Activated CD4-positive, alpha-beta T cell treated with anti-CD3 and anti-CD28 coated beads for 1 hour (primary cell): ENCODE results near the gene THEM4.
"Not testable (repeated sequence)": the region's sequence is repeated elsewhere in the genome, so short reads cannot be mapped to it uniquely, and the experiment has no call there.

Experiments used
- DNase-seq: peaks from one replicate; pipeline ENCODE4 v3.0.0-alpha.2; 2020

Gene THEM4

GRCh38 chr1:151934048-151934493 is 24.8 kb upstream of the THEM4 start:
- peak; percentile 16 for DNase-seq

GRCh38 chr1:151924691-151925587 is 15.6 kb upstream of the THEM4 start:
- no peak for DNase-seq

- no peak for DNase-seq
Measured at GRCh38 chr1:151923422-151923821, 14.1 kb upstream of the THEM4 start.

- DNase-seq: no peak
Measured at GRCh38 chr1:151920149-151920548, 10.8 kb upstream of the THEM4 start.

- DNase-seq: no peak
Measured at GRCh38 chr1:151918819-151919610, 9.7 kb upstream of the THEM4 start.

GRCh38 chr1:151918156-151918555 is 8.8 kb upstream of the THEM4 start:
- no peak for DNase-seq

GRCh38 chr1:151916726-151917370 is 7.5 kb upstream of the THEM4 start:
- no peak for DNase-seq

GRCh38 chr1:151915061-151915686 is 5.9 kb upstream of the THEM4 start:
- no peak for DNase-seq

- DNase-seq: no peak
Measured at GRCh38 chr1:151914076-151914475, 4.8 kb upstream of the THEM4 start.

- DNase-seq: no peak
Measured at GRCh38 chr1:151912973-151913372, 3.7 kb upstream of the THEM4 start.

- DNase-seq: no peak
Measured at GRCh38 chr1:151908228-151908691, 1.1 kb downstream of the THEM4 start.

- no peak for DNase-seq
Measured at GRCh38 chr1:151907363-151908139, 1.8 kb downstream of the THEM4 start.

- DNase-seq: not testable (repeated sequence)
Measured at GRCh38 chr1:151906324-151906645, 3.0 kb downstream of the THEM4 start.

- not testable (repeated sequence) for DNase-seq
Measured at GRCh38 chr1:151905443-151906323, 3.6 kb downstream of the THEM4 start.

GRCh38 chr1:151905070-151905442 is 4.3 kb downstream of the THEM4 start:
- DNase-seq: peak; percentile 52

GRCh38 chr1:151902858-151903257 is 6.5 kb downstream of the THEM4 start:
- DNase-seq: no peak

- DNase-seq: not testable (repeated sequence)
Measured at GRCh38 chr1:151900804-151901203, 8.5 kb downstream of the THEM4 start.

GRCh38 chr1:151898519-151898991 is 10.8 kb downstream of the THEM4 start:
- peak; percentile 41 for DNase-seq

- no peak for DNase-seq
Measured at GRCh38 chr1:151897991-151898431, 11.3 kb downstream of the THEM4 start.

- DNase-seq: no peak
Measured at GRCh38 chr1:151893176-151893924, 16.0 kb downstream of the THEM4 start.
